Right cardiac atrium (tissue), 5 donors: Measurements from ENCODE around the gene RNF2. TPM values are rescaled to one million over a fixed set of nuclear protein-coding genes. Genes with fewer than 3 reads are reported as not detected.
"Not testable (repeated sequence)": the region's sequence is repeated elsewhere in the genome, so short reads cannot be mapped to it uniquely, and the experiment has no call there.

Experiments used
- ATAC-seq, 2 donors: fragments of 200-7000 bp; cut with Tn5 transposase; one replicate each; pipeline versions ENCODE4 v1.8.0 to v1.9.1; 2020; ENCODE audit warnings: moderate library complexity in 2 of 2, mild to moderate bottlenecking in 1 of 2
- DNase-seq, 3 donors: peaks; one replicate each; pipeline ENCODE4 v3.0.0-alpha.2; 2020
- H3K27ac ChIP-seq: one replicate; pipeline ENCODE4 v1.5.1; 2013; ENCODE audit warnings: mild to moderate bottlenecking, low read length, control low read depth, moderate library complexity
- H3K27me3 ChIP-seq: one replicate; pipeline ENCODE4 v1.6.1; 2013; ENCODE audit not compliant: control insufficient read depth, insufficient read depth
- H3K4me1 ChIP-seq: one replicate; pipeline ENCODE4 v1.6.1; 2013; ENCODE audit warnings: low read length; ENCODE audit not compliant: control insufficient read depth, insufficient read depth
- H3K4me3 ChIP-seq: one replicate; pipeline ENCODE4 v1.5.1; 2013; ENCODE audit warnings: low read length, control low read depth
- H3K9me3 ChIP-seq: one replicate; pipeline ENCODE4 v1.6.1; 2013; ENCODE audit warnings: low read length; ENCODE audit not compliant: control insufficient read depth
- WGBS: extraction: QIAGEN DNeasy Blood & Tissue Kit; methylation state at CpG from one replicate; pipeline ENCODE4 v1.1.7; 2013; 5-methylcytosine and 5-hydroxymethylcytosine counted together
- intact Hi-C, 4 donors: fragments of 100-400 bp; cut with DNase I; formaldehyde crosslinking; loops; one replicate each; pipeline versions ENCODE4 v1.11.0 to v1.14.0; 2022 to 2023
- long read RNA-seq, 4 donors: library from polyadenylated mRNA; unstranded; transcript quantifications; one replicate each; pipeline ENCODE4 v2.0.0, GENCODE V29; 2020 to 2021
- polyA plus RNA-seq: library from polyadenylated mRNA; stranded (reverse); fragments of 200-250 nt; gene quantifications from one replicate; pipeline ENCODE4 v1.2.3, GENCODE V29; 2013
- total RNA-seq, 4 donors: library from RNA; stranded (reverse); fragmentation: NEBNext Ultra II Directional; extraction: Animal tissue kit (Norgen Biotek cat#: 25700); gene quantifications; one replicate each; pipeline ENCODE4 v1.2.1, GENCODE V29; 2021
- donor health status: healthy with polysubstance abuse.
- donor health status: DM: no; HTN: yes; CAD: no.
- donor health status: DM: no; HTN: no; CAD: no.
- donor health status: DM: no; HTN: yes; CAD: no; lungs with severe emphysema.
- donor health status: DM: yes; HTN: yes; CAD: no.

The RNF2 gene
- total RNA-seq: 10 to 100 TPM; 12.6 to 16.6 (median 14.0) TPM
- 3.9 TPM for polyA plus RNA-seq
- long read RNA-seq, donor 1, transcript RNF2-202 (7 exons, 3,606 nt): major isoform, 12 of 20 reads
- long read RNA-seq, donor 1, partial matches to known transcripts: 2 of 20 reads
- long read RNA-seq, donor 1, other reads (novel, unspliced or antisense): 4 of 20 reads
- long read RNA-seq, donor 2, partial matches to known transcripts: 0 of 4 reads
- long read RNA-seq, donor 2, other reads (novel, unspliced or antisense): 1 of 4 reads
- long read RNA-seq, donor 3, transcript RNF2-202 (7 exons, 3,606 nt): major isoform, 25 of 27 reads
- long read RNA-seq, donor 3, partial matches to known transcripts: 0 of 27 reads
- long read RNA-seq, donor 3, other reads (novel, unspliced or antisense): 2 of 27 reads
- long read RNA-seq, donor 4, transcript RNF2-202 (7 exons, 3,606 nt): major isoform, 7 of 8 reads
- long read RNA-seq, donor 4, partial matches to known transcripts: 0 of 8 reads
- long read RNA-seq, donor 4, other reads (novel, unspliced or antisense): 1 of 8 reads

- no peaks in the 10 kb centered on the region for H3K27me3 ChIP-seq
- H3K27ac ChIP-seq: peak within 1 kb of the TSS; percentile 54
- peak; percentile 97 for ATAC-seq
- H3K4me3 ChIP-seq: peak within 1 kb of the TSS; percentile 92
- intact Hi-C loops: no loop called here
- H3K4me1 ChIP-seq: no peaks in the 10 kb centered on the region
- peak; percentile 84 to 94 (median 93) for DNase-seq
- no peaks in the 10 kb centered on the region for H3K9me3 ChIP-seq
- 2% methylated on average over 89 of the region's 89 CpGs for WGBS
These were observed at the start of gene RNF2 for GRCh38 chr1:185044981-185045813. Gene RNF2, plus strand, starts transcription at chr1:185045558. Its CDS starts 41,996 bp downstream, at chr1:185087554.

- 92% methylated on average over 6 of the region's 6 CpGs for WGBS
- intact Hi-C loops: not testable (repeated sequence)
These were observed 45.4 kb upstream of the RNF2 start for GRCh38 chr1:184999974-185000373.

DNA sequence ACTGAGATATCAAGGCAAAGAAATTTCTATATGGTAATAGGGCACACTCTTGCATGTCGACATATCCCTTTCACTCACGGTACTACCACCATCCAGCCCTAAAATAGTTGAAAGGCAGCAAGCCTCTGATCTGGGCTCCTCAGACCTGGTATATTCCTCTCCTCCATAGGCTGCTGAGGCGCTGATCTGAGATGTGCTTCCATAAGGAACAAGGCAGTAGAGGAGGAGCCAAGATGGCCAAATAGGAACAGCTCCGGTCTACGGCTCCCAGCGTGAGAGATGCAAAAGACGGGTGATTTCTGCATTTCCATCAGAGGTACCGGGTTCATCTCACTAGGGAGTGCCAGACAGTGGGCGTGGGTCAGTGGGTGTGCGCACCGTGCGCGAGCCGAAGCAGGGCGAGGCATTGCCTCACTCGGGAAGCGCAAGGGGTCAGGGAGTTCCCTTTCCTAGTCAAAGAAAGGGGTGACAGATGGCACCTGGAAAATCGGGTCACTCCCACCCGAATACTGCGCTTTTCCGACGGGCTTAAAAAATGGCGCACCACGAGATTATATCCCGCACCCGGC lies 44.0 kb upstream of the RNF2 start:
- DNase-seq, H3K4me1 ChIP-seq, H3K27ac ChIP-seq, ATAC-seq, intact Hi-C loops, H3K27me3 ChIP-seq, H3K4me3 ChIP-seq, H3K9me3 ChIP-seq: not testable (repeated sequence)
- 93% methylated on average over 26 of the region's 26 CpGs for WGBS

More at GRCh38 chr1:184999974-185000373, 45.4 kb upstream of the RNF2 start:
- not testable (repeated sequence) for ATAC-seq, DNase-seq, H3K27me3 ChIP-seq, H3K9me3 ChIP-seq, H3K4me3 ChIP-seq, H3K27ac ChIP-seq, H3K4me1 ChIP-seq

DNA sequence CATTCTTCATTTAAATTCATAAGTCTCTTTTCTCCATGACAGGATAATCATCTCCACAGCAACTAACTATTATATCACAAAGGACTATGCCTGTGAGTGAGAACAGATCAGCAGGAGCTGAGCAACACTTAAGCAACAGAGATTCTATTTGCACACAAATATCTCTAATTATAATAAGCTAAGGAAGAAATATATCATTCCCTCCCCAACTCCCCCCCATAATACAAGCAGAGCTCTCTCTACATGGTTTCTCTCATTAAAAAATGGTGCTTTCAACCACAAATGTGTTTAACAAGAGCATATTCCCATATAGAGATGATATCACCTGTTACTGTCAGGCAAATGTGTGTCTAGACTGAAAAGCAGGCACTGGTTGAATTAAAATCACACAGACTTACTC lies 36.5 kb upstream of the RNF2 start:
- no peak for ATAC-seq
- intact Hi-C loops: no loop called here
- DNase-seq: no peak

GRCh38 chr1:185010361-185010760 lies 35.0 kb upstream of the RNF2 start:
- H3K27ac ChIP-seq: no peak overlapping the region
- no peaks in the 10 kb centered on the region for H3K27me3 ChIP-seq
- H3K4me1 ChIP-seq: no peaks in the 10 kb centered on the region
- intact Hi-C loops: no loop called here
- no peaks in the 10 kb centered on the region for H3K9me3 ChIP-seq
- H3K4me3 ChIP-seq: no peak overlapping the region
- DNase-seq (no peak), ATAC-seq (no peak)

More for the DNA sequence above, 36.5 kb upstream of the RNF2 start:
- Histone ChIP-seq H3K4me3 (no peak overlapping the region), H3K27ac (no peak overlapping the region), H3K27me3 (no peaks in the 10 kb centered on the region), H3K9me3 (no peaks in the 10 kb centered on the region), H3K4me1 (no peaks in the 10 kb centered on the region)

DNA sequence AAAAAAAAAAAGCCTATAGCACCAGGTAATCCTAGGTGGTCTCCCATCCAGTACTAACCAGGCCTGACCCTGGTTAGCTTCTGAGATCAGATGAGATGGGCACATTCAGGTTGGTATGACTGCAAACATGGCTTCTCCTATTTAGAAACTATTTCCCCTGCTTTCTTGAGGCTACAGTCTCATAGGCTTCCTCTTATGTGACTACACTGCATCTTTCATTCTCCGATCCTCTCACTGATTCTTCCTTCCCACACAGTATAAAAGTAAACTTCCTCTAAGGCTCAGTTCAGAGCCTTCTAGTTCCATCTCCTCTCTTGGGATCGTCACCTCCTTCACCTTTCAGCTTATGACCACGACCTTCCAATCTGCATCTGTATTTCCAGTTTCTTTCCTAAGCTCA lies 30.4 kb upstream of the RNF2 start:
- intact Hi-C loops: no loop called here
- ATAC-seq (no peak), DNase-seq (no peak)
- Histone ChIP-seq H3K27ac (no peak overlapping the region), H3K9me3 (no peaks in the 10 kb centered on the region), H3K4me3 (no peak overlapping the region), H3K4me1 (no peaks in the 10 kb centered on the region), H3K27me3 (no peaks in the 10 kb centered on the region)
- 79% methylated on average over 3 of the region's 3 CpGs for WGBS

DNA sequence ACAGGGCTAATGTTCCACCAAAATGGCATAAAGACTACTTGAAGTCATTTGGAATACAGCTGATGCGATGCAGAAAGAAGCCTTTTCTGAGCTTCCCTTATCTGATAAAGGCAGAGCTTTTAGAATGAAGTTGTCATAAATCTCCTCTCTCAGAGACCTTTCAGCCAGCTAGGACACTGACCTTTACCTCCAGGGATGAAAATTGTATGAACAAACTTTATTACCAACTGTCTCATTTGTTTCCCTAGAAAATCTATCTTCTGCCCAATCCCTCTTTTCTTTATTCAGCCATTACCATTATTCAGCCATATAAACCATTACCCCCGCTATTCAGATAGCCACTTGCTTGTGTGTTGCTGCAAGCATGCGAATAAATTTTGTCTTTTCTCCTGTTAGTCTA lies 29.7 kb upstream of the RNF2 start:
- WGBS: 96% methylated on average over 3 of the region's 3 CpGs
- Histone ChIP-seq H3K9me3 (no peaks in the 10 kb centered on the region), H3K4me3 (no peak overlapping the region), H3K4me1 (no peaks in the 10 kb centered on the region), H3K27me3 (no peaks in the 10 kb centered on the region), H3K27ac (no peak overlapping the region)
- DNase-seq: no peak
- intact Hi-C loops: no loop called here
- no peak for ATAC-seq

DNA sequence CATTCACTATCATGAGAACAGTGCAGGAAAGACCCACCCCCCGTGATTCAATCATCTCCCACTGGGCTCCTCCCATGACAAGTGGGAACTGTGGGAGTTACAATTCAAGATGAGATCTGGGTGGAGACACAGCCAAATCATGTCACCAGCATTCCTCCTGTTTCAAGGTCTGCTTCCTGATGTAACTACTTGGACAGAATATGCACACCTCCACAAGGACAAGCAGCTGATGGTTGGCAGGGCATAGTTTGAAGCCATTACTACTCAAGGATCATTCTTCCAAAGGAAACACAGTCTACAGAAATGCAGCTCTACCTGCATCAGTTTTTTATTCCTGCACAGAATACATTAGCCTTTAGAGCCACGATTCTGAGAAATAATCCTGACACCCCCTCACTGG lies 28.5 kb upstream of the RNF2 start:
- no peak for DNase-seq
- Histone ChIP-seq H3K4me3 (no peak overlapping the region), H3K4me1 (no peaks in the 10 kb centered on the region), H3K9me3 (no peaks in the 10 kb centered on the region), H3K27ac (no peak overlapping the region), H3K27me3 (no peaks in the 10 kb centered on the region)
- 64% methylated on average over 2 of the region's 2 CpGs for WGBS
- no peak for ATAC-seq
- intact Hi-C loops: no loop called here

- no peak overlapping the region for H3K27ac ChIP-seq
- H3K9me3 ChIP-seq: no peaks in the 10 kb centered on the region
- H3K4me3 ChIP-seq: no peak overlapping the region
- ATAC-seq (no peak), DNase-seq (no peak)
- intact Hi-C loops: no loop called here
- no peaks in the 10 kb centered on the region for H3K4me1 ChIP-seq
- no peaks in the 10 kb centered on the region for H3K27me3 ChIP-seq
- WGBS: 85% methylated on average over 2 of the region's 2 CpGs
These were observed 28.0 kb upstream of the RNF2 start for GRCh38 chr1:185017338-185017737.

- no peak overlapping the region for H3K4me3 ChIP-seq
- H3K27me3 ChIP-seq: no peaks in the 10 kb centered on the region
- intact Hi-C loops: no loop called here
- DNase-seq: no peak
- no peaks in the 10 kb centered on the region for H3K4me1 ChIP-seq
- WGBS: 56% methylated on average over 3 of the region's 3 CpGs
- H3K27ac ChIP-seq: no peak overlapping the region
- no peak for ATAC-seq
- no peaks in the 10 kb centered on the region for H3K9me3 ChIP-seq
These were observed 27.4 kb upstream of the RNF2 start for GRCh38 chr1:185017966-185018365.
